ENCODE measurements around the gene DOCK8. TPM values are rescaled to one million over a fixed set of nuclear protein-coding genes. Genes with fewer than 3 reads are reported as not detected.

DOCK8 gene
- total RNA-seq, 1 donor from 2014 or later = 0.54 TPM

- Mint-ChIP-seq H3K4me1 (no peaks in the 10 kb centered on the region), H3K27ac (no peak overlapping the region), H3K9me3 (peaks cover 20% of the 10 kb centered on the region), H3K36me3 (no peaks in the 10 kb centered on the region), H3K4me3 (no peak overlapping the region), H3K27me3 (ENCODE audit: insufficient read depth, low read depth) (peaks cover 3% of the 10 kb centered on the region)
- Histone ChIP-seq H3K4me3 (no peak overlapping the region), H3K9me3 (ENCODE audit: low read depth) (no peaks in the 10 kb centered on the region), H3K9ac (no peak overlapping the region), H3K79me2 (ENCODE audit: low read depth) (no peaks in the 10 kb centered on the region), H3K36me3 (no peaks in the 10 kb centered on the region), H3K4me2 (no peak overlapping the region), H4K20me1 (ENCODE audit: low read depth) (no peaks in the 10 kb centered on the region), H3K4me1 (no peaks in the 10 kb centered on the region), H3K27ac (no peak overlapping the region), H3K27me3 (no peaks in the 10 kb centered on the region), H2AFZ (replicated peaks) (no peak overlapping the region), H3F3A (ENCODE audit: low read depth) (no peaks in the 10 kb centered on the region)
- no peak for TF ChIP-seq EZH2phosphoT487 (IDR thresholded peaks at IDR 0.05)
- no peak for TF ChIP-seq CTCF (IDR thresholded peaks at IDR 0.05)
- TF ChIP-seq EZH2 (IDR thresholded peaks at IDR 0.05) = no peak
- no peak for DNase-seq (ENCODE audit: low spot score)
Measured at GRCh38 chr9:237858-238345, 23.2 kb downstream of the DOCK8 start.

GRCh38 chr9:242461-243080 lies 27.9 kb downstream of the DOCK8 start:
- TF ChIP-seq CTCF (IDR thresholded peaks at IDR 0.05) = no peak
- no peak for TF ChIP-seq EZH2 (IDR thresholded peaks at IDR 0.05)
- no peak for TF ChIP-seq EZH2phosphoT487 (IDR thresholded peaks at IDR 0.05)
- H3K4me3 Mint-ChIP-seq = no peak overlapping the region
- Histone ChIP-seq H3K9me3 (ENCODE audit: low read depth) (no peaks in the 10 kb centered on the region), H3K27ac (no peak overlapping the region), H3K4me1 (no peaks in the 10 kb centered on the region), H2AFZ (replicated peaks) (no peak overlapping the region), H3F3A (ENCODE audit: low read depth) (no peaks in the 10 kb centered on the region), H4K20me1 (ENCODE audit: low read depth) (no peaks in the 10 kb centered on the region), H3K27me3 (no peaks in the 10 kb centered on the region), H3K4me2 (no peak overlapping the region), H3K36me3 (no peaks in the 10 kb centered on the region), H3K79me2 (ENCODE audit: low read depth) (no peaks in the 10 kb centered on the region), H3K9ac (no peak overlapping the region), H3K4me3 (no peak overlapping the region)
- no peak for DNase-seq (ENCODE audit: low spot score)
- no peaks in the 10 kb centered on the region for H3K4me1 Mint-ChIP-seq
- no peak overlapping the region for H3K27ac Mint-ChIP-seq
- H3K27me3 Mint-ChIP-seq (ENCODE audit: insufficient read depth, low read depth) = peaks cover 3% of the 10 kb centered on the region
- H3K9me3 Mint-ChIP-seq = peaks cover 2% of the 10 kb centered on the region
- no peaks in the 10 kb centered on the region for H3K36me3 Mint-ChIP-seq

- no peaks in the 10 kb centered on the region for H3K9me3 ChIP-seq (ENCODE audit: low read depth)
- no peaks in the 10 kb centered on the region for H3K4me1 ChIP-seq
- peaks cover 7% of the 10 kb centered on the region for H3K4me1 Mint-ChIP-seq
- H3K27me3 Mint-ChIP-seq (ENCODE audit: insufficient read depth, low read depth) = peaks cover 3% of the 10 kb centered on the region
- H3K27ac Mint-ChIP-seq = no peak overlapping the region
- no peak for DNase-seq (ENCODE audit: low spot score)
- no peaks in the 10 kb centered on the region for H3K36me3 ChIP-seq
- no peak overlapping the region for H3K27ac ChIP-seq
- H3F3A ChIP-seq (ENCODE audit: low read depth) = no peaks in the 10 kb centered on the region
- no peak for TF ChIP-seq EZH2phosphoT487 (IDR thresholded peaks at IDR 0.05)
- no peak for TF ChIP-seq EZH2 (IDR thresholded peaks at IDR 0.05)
- TF ChIP-seq CTCF (IDR thresholded peaks at IDR 0.05) = no peak
- no peaks in the 10 kb centered on the region for H4K20me1 ChIP-seq (ENCODE audit: low read depth)
- H3K4me3 Mint-ChIP-seq = no peak overlapping the region
- no peak overlapping the region for H2AFZ ChIP-seq (replicated peaks)
- H3K27me3 ChIP-seq = no peaks in the 10 kb centered on the region
- H3K36me3 Mint-ChIP-seq = no peaks in the 10 kb centered on the region
- peaks cover 2% of the 10 kb centered on the region for H3K9me3 Mint-ChIP-seq
- H3K4me3 ChIP-seq = no peak overlapping the region
- no peak overlapping the region for H3K9ac ChIP-seq
- no peaks in the 10 kb centered on the region for H3K79me2 ChIP-seq (ENCODE audit: low read depth)
- H3K4me2 ChIP-seq = no peak overlapping the region
Measured at GRCh38 chr9:248278-248961, 33.8 kb downstream of the DOCK8 start.

All from neural progenitor cell (in vitro differentiated cells).